Measurements from ENCODE around the gene ACTL7A.

- TF ChIP-seq ZNF274 (IDR thresholded peaks at IDR 0.05; ENCODE audit: low read depth, low read length) (no peak), YY1 (IDR thresholded peaks at IDR 0.05; ENCODE audit: insufficient read depth, insufficient read length) (no peak)
Measured at GRCh38 chr9:108842610-108843295, 19.3 kb upstream of the ACTL7A start.
